Common myeloid progenitor, CD34-positive (primary cell): ENCODE data around the gene PTPRT.

Source experiments
- CTCF ChIA-PET: fragments of 350-600 bp; sonication (Branson Sonifier 250); formaldehyde crosslinking; loops from one replicate; lab custom pipeline; 2021; ENCODE audit warnings: antibody characterized with exemption; lab: Charles Lee
- POLR2A ChIA-PET: fragments of 350-600 bp; sonication (Branson Sonifier 250); formaldehyde crosslinking; loops from one replicate; lab custom pipeline; 2021; ENCODE audit warnings: antibody characterized with exemption; lab: Charles Lee
- DNase-seq, 3 donors: peaks; one replicate each; pipeline versions ENCODE4 v3.0.0 to v3.0.0-alpha.2; 2013
- H3K27ac ChIP-seq, 2 experiments: 1 replicate in 1 of 2; 2 replicates in 1 of 2; pipeline ENCODE4 v1.7.0; 2013; ENCODE audit warnings: inconsistent platforms in 2 of 2, low read length in 2 of 2, mild to moderate bottlenecking in 2 of 2, low read depth in 1 of 2, moderate library complexity in 1 of 2; ENCODE audit not compliant: severe bottlenecking in 2 of 2, insufficient read depth in 1 of 2, poor library complexity in 1 of 2
- H3K27me3 ChIP-seq, 5 experiments: replicated peaks in 2 of 5; 1 replicate in 3 of 5; 2 replicates in 2 of 5; pipeline versions ENCODE4 v1.6.1 to v1.7.0; 2013; ENCODE audit warnings: low read length in 4 of 5, mild to moderate bottlenecking in 2 of 5, moderate library complexity in 2 of 5, inconsistent platforms in 1 of 5; ENCODE audit not compliant: insufficient read depth in 5 of 5, control insufficient read depth in 4 of 5
- H3K36me3 ChIP-seq, 4 experiments: 1 replicate in 2 of 4; 2 replicates in 2 of 4; pipeline versions ENCODE4 v1.6.1 to v1.7.0; 2013; ENCODE audit warnings: low read length in 3 of 4, control low read depth in 1 of 4, mild to moderate bottlenecking in 1 of 4; ENCODE audit not compliant: control insufficient read depth in 4 of 4, insufficient read depth in 4 of 4
- H3K4me1 ChIP-seq, 4 experiments: 1 replicate in 3 of 4; 2 replicates in 1 of 4; pipeline versions ENCODE4 v1.6.1 to v1.7.1; 2013; ENCODE audit warnings: low read length in 3 of 4, mild to moderate bottlenecking in 3 of 4, control low read depth in 1 of 4, inconsistent platforms in 1 of 4, moderate library complexity in 1 of 4; ENCODE audit not compliant: control insufficient read depth in 4 of 4, insufficient read depth in 4 of 4; ENCODE audit errors: control extremely low read depth in 1 of 4
- H3K4me3 ChIP-seq, 7 experiments: 1 replicate in 4 of 7; 2 replicates in 3 of 7; pipeline versions ENCODE4 v1.5.1 to v1.7.0; 2013; ENCODE audit warnings: mild to moderate bottlenecking in 7 of 7, low read length in 6 of 7, moderate library complexity in 6 of 7, inconsistent platforms in 2 of 7, low read depth in 2 of 7, control low read depth in 1 of 7; ENCODE audit not compliant: insufficient read depth in 4 of 7, control insufficient read depth in 1 of 7; ENCODE audit errors: extremely low read depth in 1 of 7
- H3K9me3 ChIP-seq, 5 experiments: 1 replicate in 4 of 5; 2 replicates in 1 of 5; pipeline versions ENCODE4 v1.6.1 to v1.7.1; 2013; ENCODE audit warnings: low read length in 4 of 5, mild to moderate bottlenecking in 2 of 5, inconsistent platforms in 1 of 5, low read depth in 1 of 5, moderate library complexity in 1 of 5; ENCODE audit not compliant: control insufficient read depth in 4 of 5, insufficient read depth in 2 of 5; ENCODE audit errors: control extremely low read depth in 1 of 5
- WGBS: methylation state at CpG from one replicate; pipeline ENCODE4 v1.1.5; 2013; ENCODE audit not compliant: insufficient coverage; 5-methylcytosine and 5-hydroxymethylcytosine counted together

The PTPRT gene

DNA sequence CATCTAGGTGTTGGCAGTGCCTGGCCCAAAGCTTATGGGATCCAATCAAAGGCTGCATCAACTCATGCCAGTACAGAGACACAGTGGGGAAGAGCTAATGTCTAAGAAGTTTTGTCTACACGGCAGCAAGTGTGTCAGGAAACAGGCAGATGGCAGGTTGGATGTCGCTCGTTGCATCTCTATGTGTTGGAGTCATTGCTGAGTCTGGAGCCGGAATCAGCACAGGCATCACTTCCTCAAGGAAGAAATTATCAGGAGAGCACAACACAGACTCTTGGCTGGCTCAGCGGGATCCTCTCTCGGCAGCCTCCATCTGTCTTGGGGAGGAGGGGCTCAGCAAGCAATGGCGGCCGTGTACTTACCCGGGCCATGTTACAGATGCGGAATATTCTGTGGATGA is 1104.3 kb downstream of the PTPRT start:
- ChIA-PET CTCF (no interaction called here), POLR2A (no interaction called here)
- Histone ChIP-seq H3K27me3 (no peaks in the 10 kb centered on the region), H3K36me3 (no peaks in the 10 kb centered on the region), H3K4me1 (no peaks in the 10 kb centered on the region), H3K27ac (no peak overlapping the region), H3K9me3 (no peaks in the 10 kb centered on the region), H3K4me3 (no peak overlapping the region)
- 84% methylated on average over 10 of the region's 10 CpGs for WGBS
- DNase-seq: no peak

DNA sequence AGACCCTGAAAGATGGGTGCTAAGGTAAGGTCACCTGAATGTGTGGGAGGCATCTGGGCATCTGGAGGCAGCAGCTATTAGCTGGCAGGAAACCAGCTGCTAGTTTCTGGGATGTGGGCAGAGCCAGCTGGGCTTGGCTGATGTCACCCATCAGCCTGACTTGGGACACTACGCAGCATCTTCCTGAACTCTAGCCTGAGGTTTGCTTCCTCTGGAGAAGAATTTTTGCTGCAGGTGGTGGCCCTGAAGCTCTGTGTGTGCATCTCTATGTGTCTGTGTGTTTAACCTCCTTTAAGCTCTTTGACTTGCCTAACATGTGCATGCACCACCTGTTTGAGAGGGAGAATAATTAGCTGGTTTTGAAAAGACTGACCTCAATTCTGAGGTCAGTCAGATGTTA is 1106.4 kb downstream of the PTPRT start:
- CTCF ChIA-PET: no interaction called here
- no peak for DNase-seq
- 100% methylated on average over 1 of the region's 1 CpG for WGBS
- POLR2A ChIA-PET: no interaction called here
- Histone ChIP-seq H3K9me3 (no peaks in the 10 kb centered on the region), H3K36me3 (no peaks in the 10 kb centered on the region), H3K4me3 (no peak overlapping the region), H3K4me1 (no peaks in the 10 kb centered on the region), H3K27ac (no peak overlapping the region), H3K27me3 (no peaks in the 10 kb centered on the region)

DNA sequence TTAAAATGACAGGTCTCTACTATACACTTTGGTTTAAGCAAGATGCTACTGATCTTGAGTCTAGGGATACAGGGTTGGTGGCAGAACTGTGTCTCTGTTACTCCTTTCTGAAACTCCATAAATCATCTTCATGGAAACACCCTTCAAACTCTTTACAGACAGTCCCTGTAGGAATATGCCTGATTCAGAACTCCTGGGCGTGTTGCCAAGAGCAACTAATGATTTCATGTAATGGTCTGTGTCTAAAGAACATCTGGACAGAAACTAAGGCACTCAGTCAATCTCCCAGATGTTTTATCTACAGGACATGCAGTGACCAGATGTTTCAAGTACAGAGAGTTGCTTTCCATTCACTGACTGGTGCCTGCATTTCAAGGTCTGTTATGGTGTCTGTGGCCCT is 1107.1 kb downstream of the PTPRT start:
- Histone ChIP-seq H3K27ac (no peak overlapping the region), H3K9me3 (no peaks in the 10 kb centered on the region), H3K4me1 (no peaks in the 10 kb centered on the region), H3K36me3 (no peaks in the 10 kb centered on the region), H3K27me3 (no peaks in the 10 kb centered on the region), H3K4me3 (no peak overlapping the region)
- POLR2A ChIA-PET: no interaction called here
- CTCF ChIA-PET: no interaction called here
- no peak for DNase-seq
- no CpG with 5 or more reads among the region's 1 CpG for WGBS

DNA sequence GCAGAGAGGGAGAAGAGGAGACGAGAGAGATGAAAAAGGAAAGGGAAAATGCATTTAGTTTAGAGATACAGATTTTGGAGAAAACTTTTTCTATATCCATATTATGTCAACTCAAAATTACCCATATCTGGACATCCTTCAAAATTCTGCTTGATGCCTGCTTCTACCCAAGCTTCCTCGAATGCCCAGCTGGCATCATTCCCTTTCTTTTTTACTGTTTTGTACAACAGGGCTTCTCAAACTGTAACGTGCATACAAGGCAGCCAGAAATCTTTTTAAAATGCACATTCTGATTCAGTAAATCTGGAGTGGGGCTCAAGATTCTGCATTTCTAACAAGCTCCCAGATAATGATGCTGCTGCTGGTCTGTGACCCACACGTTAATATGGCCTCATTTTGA is 1108.8 kb downstream of the PTPRT start:
- H3K4me1 ChIP-seq: no peaks in the 10 kb centered on the region
- no peak overlapping the region for H3K4me3 ChIP-seq
- ChIA-PET CTCF (no interaction called here), POLR2A (no interaction called here)
- H3K36me3 ChIP-seq: no peaks in the 10 kb centered on the region
- DNase-seq: no peak
- H3K9me3 ChIP-seq: no peaks in the 10 kb centered on the region
- no peaks in the 10 kb centered on the region for H3K27me3 ChIP-seq
- WGBS: 91% methylated on average over 3 of the region's 4 CpGs
- no peak overlapping the region for H3K27ac ChIP-seq

DNA sequence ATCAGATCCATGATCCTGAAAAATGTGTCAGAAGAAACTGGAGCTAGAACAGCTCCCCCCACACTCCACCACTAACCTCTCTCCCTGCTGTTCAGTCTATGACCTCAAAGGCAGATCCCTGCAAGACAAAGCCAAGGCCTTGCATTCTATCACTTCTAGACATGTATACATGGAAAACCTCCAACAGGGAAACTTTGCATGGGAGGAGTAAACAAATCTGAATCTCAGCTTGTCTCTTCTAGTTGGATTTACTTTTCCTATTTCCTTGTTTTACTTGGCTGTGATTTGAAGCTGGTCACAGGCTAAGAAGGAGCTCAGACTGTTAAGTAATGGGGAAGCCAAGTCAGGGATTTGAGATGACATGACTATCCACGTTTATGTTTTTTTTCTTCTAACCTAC is 1114.8 kb downstream of the PTPRT start:
- Histone ChIP-seq H3K9me3 (no peaks in the 10 kb centered on the region), H3K27ac (no peak overlapping the region), H3K4me1 (no peaks in the 10 kb centered on the region), H3K27me3 (peaks cover 0 to 4% (median 0%) of the 10 kb centered on the region in 5 experiments), H3K36me3 (no peaks in the 10 kb centered on the region), H3K4me3 (no peak overlapping the region)
- DNase-seq: no peak
- POLR2A ChIA-PET: no interaction called here
- CTCF ChIA-PET: no interaction called here
- no CpG with 5 or more reads among the region's 1 CpG for WGBS

DNA sequence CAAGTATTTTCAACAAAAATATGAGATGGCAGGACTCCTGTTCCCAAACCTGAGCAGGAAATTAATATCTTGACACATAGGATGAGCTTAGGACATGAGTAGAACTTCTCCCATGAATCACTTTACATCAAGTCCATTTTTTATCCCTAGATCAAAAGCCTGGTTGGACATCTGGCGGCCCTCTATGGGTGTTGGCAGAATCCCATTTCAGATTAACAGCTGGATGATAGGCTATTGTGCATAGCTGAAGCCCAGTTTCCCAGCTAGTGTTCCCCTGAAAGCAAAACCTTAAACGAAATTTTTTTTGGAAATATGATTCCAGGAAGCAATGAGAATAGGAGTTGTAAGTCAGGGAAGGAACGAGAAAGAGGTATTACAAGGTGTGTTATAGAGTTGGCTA is 1122.1 kb downstream of the PTPRT start:
- ChIA-PET CTCF (no interaction called here), POLR2A (no interaction called here)
- Histone ChIP-seq H3K36me3 (no peaks in the 10 kb centered on the region), H3K4me1 (no peaks in the 10 kb centered on the region), H3K4me3 (no peak overlapping the region), H3K27me3 (peaks cover 0 to 12% (median 0%) of the 10 kb centered on the region in 5 experiments), H3K9me3 (no peaks in the 10 kb centered on the region), H3K27ac (no peak overlapping the region)
- 88% methylated on average over 3 of the region's 3 CpGs for WGBS
- DNase-seq: no peak

DNA sequence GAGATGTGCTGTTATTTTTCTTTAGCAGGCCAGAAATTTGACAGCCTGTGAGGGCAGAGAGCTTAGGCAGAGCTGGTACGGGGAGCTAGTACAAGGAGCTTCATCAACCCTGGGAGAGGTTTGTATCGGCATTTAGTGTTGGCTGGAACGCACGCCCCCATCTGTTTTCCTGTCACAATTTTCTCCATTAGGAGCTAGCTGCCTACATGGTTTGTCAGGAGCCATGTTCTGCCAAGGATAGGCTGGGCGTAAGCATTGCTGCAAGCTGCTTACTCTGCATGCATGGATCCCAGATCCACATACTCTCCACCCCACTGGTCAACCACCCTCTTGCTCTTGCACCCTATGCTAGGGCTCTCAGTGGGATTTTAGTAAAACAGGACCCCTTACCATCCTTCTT is 1122.5 kb downstream of the PTPRT start:
- ChIA-PET CTCF (no interaction called here), POLR2A (no interaction called here)
- Histone ChIP-seq H3K9me3 (no peaks in the 10 kb centered on the region), H3K27me3 (peaks cover 0 to 12% (median 0%) of the 10 kb centered on the region in 5 experiments), H3K4me3 (no peak overlapping the region), H3K4me1 (no peaks in the 10 kb centered on the region), H3K36me3 (no peaks in the 10 kb centered on the region), H3K27ac (no peak overlapping the region)
- 92% methylated on average over 4 of the region's 5 CpGs for WGBS
- no peak for DNase-seq
